ENCODE data around the gene CD300A. TPM values are rescaled to one million over a fixed set of nuclear protein-coding genes. Genes with fewer than 3 reads are reported as not detected.
A peak's percentile ranks its signal among the peaks of the same experiment; 100 is the strongest.

CD300A gene
- total and polyA plus RNA-seq, 3 donors from 2014 or later: 2.0 to 3.7 (median 2.4) TPM

DNA sequence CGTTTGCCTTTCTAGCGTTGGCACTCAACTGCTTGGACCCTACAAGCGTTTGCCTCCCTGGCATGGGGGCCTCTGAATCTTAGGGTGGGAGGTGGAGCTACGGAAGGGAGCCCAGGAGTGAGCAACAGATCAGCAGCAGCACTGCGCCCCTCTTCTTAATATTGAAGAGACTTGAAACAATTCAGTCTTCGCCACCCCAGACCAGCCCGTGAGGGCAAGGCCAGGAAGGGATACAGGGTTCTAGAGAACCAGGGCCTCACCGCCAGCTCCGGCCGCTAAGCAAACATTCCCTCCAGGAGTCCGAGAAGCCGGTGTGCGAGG is 36.1 kb upstream of the CD300A start:
- Histone ChIP-seq H3K36me3 (ENCODE audit: low read depth, missing control alignments) (no peaks in the 10 kb centered on the region), H3K4me1 (peaks cover 3% of the 10 kb centered on the region), H3K4me3 (peak overlapping the region; percentile 58 to 64), H3K9me3 (no peaks in the 10 kb centered on the region), H3K27me3 (no peaks in the 10 kb centered on the region), H3K27ac (peak overlapping the region; percentile 92)
- DNase-seq: no peak
- intact Hi-C loops (cut with DNase I; ENCODE audit: low total_unique reads): no loop called here
- WGBS, 2 donors: 8 to 11% methylated on average over 5 to 9 of the region's 13 CpGs
- no peak for TF ChIP-seq POLR2A (IDR thresholded peaks at IDR 0.05)
- TF ChIP-seq, protein P1, sequence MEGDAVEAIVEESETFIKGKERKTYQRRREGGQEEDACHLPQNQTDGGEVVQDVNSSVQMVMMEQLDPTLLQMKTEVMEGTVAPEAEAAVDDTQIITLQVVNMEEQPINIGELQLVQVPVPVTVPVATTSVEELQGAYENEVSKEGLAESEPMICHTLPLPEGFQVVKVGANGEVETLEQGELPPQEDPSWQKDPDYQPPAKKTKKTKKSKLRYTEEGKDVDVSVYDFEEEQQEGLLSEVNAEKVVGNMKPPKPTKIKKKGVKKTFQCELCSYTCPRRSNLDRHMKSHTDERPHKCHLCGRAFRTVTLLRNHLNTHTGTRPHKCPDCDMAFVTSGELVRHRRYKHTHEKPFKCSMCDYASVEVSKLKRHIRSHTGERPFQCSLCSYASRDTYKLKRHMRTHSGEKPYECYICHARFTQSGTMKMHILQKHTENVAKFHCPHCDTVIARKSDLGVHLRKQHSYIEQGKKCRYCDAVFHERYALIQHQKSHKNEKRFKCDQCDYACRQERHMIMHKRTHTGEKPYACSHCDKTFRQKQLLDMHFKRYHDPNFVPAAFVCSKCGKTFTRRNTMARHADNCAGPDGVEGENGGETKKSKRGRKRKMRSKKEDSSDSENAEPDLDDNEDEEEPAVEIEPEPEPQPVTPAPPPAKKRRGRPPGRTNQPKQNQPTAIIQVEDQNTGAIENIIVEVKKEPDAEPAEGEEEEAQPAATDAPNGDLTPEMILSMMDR (IDR thresholded peaks at IDR 0.05): no peak

GRCh38 chr17:74430706-74431567 is 35.5 kb upstream of the CD300A start:
- WGBS, 2 donors: 1% methylated on average over 16 to 67 of the region's 67 CpGs
- Histone ChIP-seq H3K9me3 (no peaks in the 10 kb centered on the region), H3K27me3 (no peaks in the 10 kb centered on the region), H3K4me1 (peaks cover 4% of the 10 kb centered on the region), H3K4me3 (peak overlapping the region; percentile 58 to 64), H3K27ac (peak overlapping the region; percentile 92), H3K36me3 (ENCODE audit: low read depth, missing control alignments) (no peaks in the 10 kb centered on the region)
- no peak for TF ChIP-seq POLR2A (IDR thresholded peaks at IDR 0.05)
- TF ChIP-seq, protein P1 (IDR thresholded peaks at IDR 0.05): no peak
- DNase-seq: peak; percentile 84
- intact Hi-C loops (cut with DNase I; ENCODE audit: low total_unique reads): no loop called here

- Histone ChIP-seq H3K27me3 (no peaks in the 10 kb centered on the region), H3K36me3 (ENCODE audit: low read depth, missing control alignments) (no peaks in the 10 kb centered on the region), H3K4me1 (peaks cover 8% of the 10 kb centered on the region), H3K9me3 (no peaks in the 10 kb centered on the region), H3K4me3 (peak within 1 kb of the TSS; percentile 58 to 64), H3K27ac (peak within 1 kb of the TSS; percentile 92)
- 0% methylated on average over 21 to 56 of the region's 81 CpGs for WGBS, 2 donors
- no peak for TF ChIP-seq POLR2A (IDR thresholded peaks at IDR 0.05)
- TF ChIP-seq, protein P1 (IDR thresholded peaks at IDR 0.05): no peak
- intact Hi-C loops (cut with DNase I; ENCODE audit: low total_unique reads): no loop called here
- DNase-seq: peak; percentile 86
These were observed 34.6 kb upstream of the CD300A start, which contains the start of gene GPRC5C for GRCh38 chr17:74431568-74432423. GPRC5C (plus strand) TSS chr17:74432088; CDS start chr17:74439777, 7,689 bp downstream.

DNA sequence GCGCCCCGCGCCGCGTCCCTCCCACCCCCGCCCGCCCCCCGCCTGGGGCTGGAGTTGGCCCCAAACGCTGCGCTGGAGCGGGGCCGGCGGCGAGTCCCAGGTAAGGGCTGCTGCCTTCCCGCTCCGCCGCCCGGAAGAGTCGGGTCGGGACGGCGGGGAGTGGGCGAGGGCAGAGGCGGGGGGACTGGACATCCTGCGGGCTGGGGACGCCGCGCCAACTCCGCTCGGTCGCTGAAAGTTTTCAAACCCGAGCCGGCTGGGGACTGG is 34.1 kb upstream of the CD300A start:
- WGBS, 2 donors: 0% methylated on average over 21 of the region's 33 CpGs; no CpG with 5 or more reads in 1 of the 2 donors
- intact Hi-C loops (cut with DNase I; ENCODE audit: low total_unique reads): no loop called here
- TF ChIP-seq, protein P1 (IDR thresholded peaks at IDR 0.05): no peak
- TF ChIP-seq POLR2A (IDR thresholded peaks at IDR 0.05): no peak
- Histone ChIP-seq H3K27ac (peak overlapping the region; percentile 92), H3K36me3 (ENCODE audit: low read depth, missing control alignments) (no peaks in the 10 kb centered on the region), H3K4me3 (peak overlapping the region; percentile 58 to 64), H3K9me3 (no peaks in the 10 kb centered on the region), H3K27me3 (no peaks in the 10 kb centered on the region), H3K4me1 (peaks cover 8% of the 10 kb centered on the region)
- DNase-seq: no peak
